Measurements from ENCODE around the gene DDIT4. TPM values are rescaled to one million over a fixed set of nuclear protein-coding genes. Genes with fewer than 3 reads are reported as not detected.

The DDIT4 gene
- total RNA-seq, 1 donor from 2014 or later: 36.9 TPM

DNA sequence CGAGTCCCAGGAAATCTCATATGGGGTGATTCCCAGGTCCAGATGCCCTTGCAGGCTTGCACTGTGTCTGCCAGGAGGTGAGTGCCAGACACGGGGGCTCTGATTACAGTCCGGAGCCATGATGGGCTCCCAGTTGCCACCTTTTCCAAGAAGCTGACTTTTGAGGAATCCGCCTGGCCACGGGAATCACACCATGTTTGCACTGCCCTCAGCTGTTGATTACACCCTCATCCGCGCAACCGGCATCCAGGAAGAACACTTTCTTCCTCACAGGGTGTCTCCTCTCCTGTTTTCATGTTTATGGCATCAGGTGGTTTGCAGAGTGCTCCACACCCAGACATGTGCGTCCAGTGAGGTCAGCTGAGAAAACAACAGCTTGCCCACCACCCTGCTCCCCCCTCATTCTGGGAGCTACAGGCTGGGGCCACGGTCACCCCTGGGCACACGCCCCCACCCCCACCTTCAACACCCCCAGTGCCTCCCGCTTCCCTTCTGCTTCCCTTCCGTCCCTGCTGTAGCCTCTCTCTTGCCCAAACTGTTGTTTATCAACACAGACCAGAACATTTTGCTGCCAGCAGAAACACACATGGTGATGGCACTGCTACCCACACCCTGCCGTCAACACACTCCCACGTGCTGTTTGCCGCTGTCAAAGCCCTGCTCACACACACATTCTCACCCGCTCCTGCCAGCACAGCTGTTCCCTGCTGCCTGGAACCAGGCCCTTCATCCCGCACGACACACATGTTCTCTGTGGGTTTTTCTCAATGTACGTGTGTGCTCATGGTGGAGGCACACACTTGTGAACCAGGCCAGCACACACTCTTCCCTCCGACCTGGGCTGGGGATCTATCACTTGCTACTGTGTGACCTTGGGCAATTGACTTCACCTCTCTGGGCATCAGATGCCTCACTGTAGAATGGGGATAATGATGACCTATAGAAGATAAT, 35.8 kb downstream of the DDIT4 start:
- H3K27ac Mint-ChIP-seq: no peak overlapping the region

GRCh38 chr10:72310241-72310633, 36.5 kb downstream of the DDIT4 start:
- H3K27me3 Mint-ChIP-seq: peaks cover 9% of the 10 kb centered on the region
- no peak overlapping the region for H3K27ac Mint-ChIP-seq
- no peak for DNase-seq (ENCODE audit: low spot score, unreplicated experiment)
- H3K36me3 Mint-ChIP-seq (ENCODE audit: insufficient read depth): no peaks in the 10 kb centered on the region
- no peak for TF ChIP-seq CTCF (IDR thresholded peaks at IDR 0.05; ENCODE audit: unreplicated experiment)
- no peaks in the 10 kb centered on the region for H3K9me3 Mint-ChIP-seq (ENCODE audit: low read depth)
- peaks cover 8% of the 10 kb centered on the region for H3K4me1 Mint-ChIP-seq (ENCODE audit: low read depth)
- no peak overlapping the region for H3K4me3 Mint-ChIP-seq (ENCODE audit: low read depth)

More for the DNA sequence above, 35.8 kb downstream of the DDIT4 start:
- TF ChIP-seq CTCF (IDR thresholded peaks at IDR 0.05; ENCODE audit: unreplicated experiment): no peak
- no peaks in the 10 kb centered on the region for H3K9me3 Mint-ChIP-seq (ENCODE audit: low read depth)
- H3K4me1 Mint-ChIP-seq (ENCODE audit: low read depth): peaks cover 8% of the 10 kb centered on the region
- H3K36me3 Mint-ChIP-seq (ENCODE audit: insufficient read depth): no peaks in the 10 kb centered on the region
- no peak overlapping the region for H3K4me3 Mint-ChIP-seq (ENCODE audit: low read depth)
- peaks cover 9% of the 10 kb centered on the region for H3K27me3 Mint-ChIP-seq
- no peak for DNase-seq (ENCODE audit: low spot score, unreplicated experiment)

DNA sequence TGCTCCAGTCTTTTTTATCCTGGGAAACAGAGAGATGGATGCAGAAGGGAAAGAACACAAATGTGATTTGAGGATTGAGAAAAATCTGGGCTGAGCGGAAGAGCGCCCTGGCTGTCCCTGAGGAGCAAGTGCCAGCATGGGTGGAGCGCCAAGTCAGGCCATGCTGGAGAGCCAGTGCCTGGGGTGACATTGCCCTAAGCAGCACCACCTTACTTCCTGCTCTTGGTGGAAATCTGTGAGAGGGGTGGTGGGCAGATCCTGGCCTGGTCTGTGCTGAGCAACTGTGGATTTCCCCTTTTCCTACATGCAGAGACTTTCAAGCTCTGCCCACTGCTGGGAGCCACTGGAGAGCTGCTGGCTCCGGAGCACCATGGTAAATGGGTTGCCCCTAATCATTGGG, 36.9 kb downstream of the DDIT4 start:
- no peaks in the 10 kb centered on the region for H3K36me3 Mint-ChIP-seq (ENCODE audit: insufficient read depth)
- DNase-seq (ENCODE audit: low spot score, unreplicated experiment): no peak
- H3K27ac Mint-ChIP-seq: no peak overlapping the region
- no peaks in the 10 kb centered on the region for H3K9me3 Mint-ChIP-seq (ENCODE audit: low read depth)
- H3K4me3 Mint-ChIP-seq (ENCODE audit: low read depth): no peak overlapping the region
- peaks cover 8% of the 10 kb centered on the region for H3K4me1 Mint-ChIP-seq (ENCODE audit: low read depth)
- TF ChIP-seq CTCF (IDR thresholded peaks at IDR 0.05; ENCODE audit: unreplicated experiment): no peak
- H3K27me3 Mint-ChIP-seq: peaks cover 9% of the 10 kb centered on the region

- no peak overlapping the region for H3K27ac Mint-ChIP-seq
- H3K4me3 Mint-ChIP-seq (ENCODE audit: low read depth): no peak overlapping the region
- H3K9me3 Mint-ChIP-seq (ENCODE audit: low read depth): no peaks in the 10 kb centered on the region
- TF ChIP-seq CTCF (IDR thresholded peaks at IDR 0.05; ENCODE audit: unreplicated experiment): no peak
- peaks cover 8% of the 10 kb centered on the region for H3K4me1 Mint-ChIP-seq (ENCODE audit: low read depth)
- peaks cover 12% of the 10 kb centered on the region for H3K27me3 Mint-ChIP-seq
- no peak for DNase-seq (ENCODE audit: low spot score, unreplicated experiment)
- H3K36me3 Mint-ChIP-seq (ENCODE audit: insufficient read depth): no peaks in the 10 kb centered on the region
Observed at GRCh38 chr10:72311667-72312066, 37.9 kb downstream of the DDIT4 start.

GRCh38 chr10:72312865-72313391, 39.2 kb downstream of the DDIT4 start:
- TF ChIP-seq CTCF (IDR thresholded peaks at IDR 0.05; ENCODE audit: unreplicated experiment): no peak
- H3K9me3 Mint-ChIP-seq (ENCODE audit: low read depth): no peaks in the 10 kb centered on the region
- no peaks in the 10 kb centered on the region for H3K36me3 Mint-ChIP-seq (ENCODE audit: insufficient read depth)
- no peak overlapping the region for H3K27ac Mint-ChIP-seq
- no peak overlapping the region for H3K4me3 Mint-ChIP-seq (ENCODE audit: low read depth)
- H3K27me3 Mint-ChIP-seq: peaks cover 12% of the 10 kb centered on the region
- peaks cover 8% of the 10 kb centered on the region for H3K4me1 Mint-ChIP-seq (ENCODE audit: low read depth)
- no peak for DNase-seq (ENCODE audit: low spot score, unreplicated experiment)

Measured in progenitor cell of endocrine pancreas (in vitro differentiated cells).